Stomach (tissue), 9 donors: ENCODE measurements around the gene NT5DC4. TPM values are rescaled to one million over a fixed set of nuclear protein-coding genes. Genes with fewer than 3 reads are reported as not detected.

Experiments
- DNase-seq, 2 donors: peaks; one replicate each; pipeline versions ENCODE4 v3.0.0 to v3.0.0-alpha.2; 2013 to 2019
- H3K27ac ChIP-seq, 5 donors: fragments of 200-600 bp in 4 of 5; sonication (generic) in 4 of 5; one replicate each; pipeline ENCODE4 v1.5.1; 2013 to 2019; ENCODE audit warnings: mild to moderate bottlenecking in 1 of 5, moderate library complexity in 1 of 5
- H3K27me3 ChIP-seq, 3 donors: fragments of 200-600 bp; sonication (generic); one replicate each; pipeline ENCODE4 v1.5.1; 2017 to 2019; ENCODE audit warnings: mixed run types in 1 of 3
- H3K36me3 ChIP-seq, 4 donors: fragments of 200-600 bp; sonication (generic); 1 replicate in 3 of 4; 2 replicates in 1 of 4; pipeline ENCODE4 v1.5.1; 2016 to 2019
- H3K4me1 ChIP-seq, 4 donors: fragments of 200-600 bp; sonication (generic); one replicate each; pipeline ENCODE4 v1.5.1; 2016 to 2019
- H3K4me3 ChIP-seq, 4 donors: fragments of 200-600 bp; sonication (generic) in 3 of 4; one replicate each; pipeline ENCODE4 v1.5.1; 2016 to 2019; ENCODE audit warnings: mild to moderate bottlenecking in 1 of 4
- H3K9me3 ChIP-seq, 4 donors: fragments of 200-600 bp; sonication (generic); one replicate each; pipeline ENCODE4 v1.5.1; 2016 to 2019
- CTCF ChIP-seq, 7 experiments: fragments of 450-650 bp in 4 of 7; fragments of 200-600 bp in 3 of 7; sonication (generic) in 3 of 7; IDR thresholded peaks; one replicate each; pipeline ENCODE4 v1.5.1; 2016 to 2019; ENCODE audit warnings: antibody characterized with exemption in 7 of 7, control low read depth in 2 of 7, mild to moderate bottlenecking in 1 of 7
- EP300 ChIP-seq: sonication (generic); formaldehyde crosslinking; IDR thresholded peaks from one replicate; pipeline ENCODE4 v1.6.1; 2017; ENCODE audit warnings: antibody characterized with exemption
- POLR2A ChIP-seq, 4 donors: fragments of 450-650 bp; IDR thresholded peaks; one replicate each; pipeline ENCODE4 v1.6.1; 2016; ENCODE audit warnings: antibody characterized with exemption in 4 of 4, control low read depth in 2 of 4, mild to moderate bottlenecking in 1 of 4, moderate library complexity in 1 of 4
- POLR2AphosphoS5 ChIP-seq, 3 donors: sonication (generic); formaldehyde crosslinking; IDR thresholded peaks; one replicate each; pipeline ENCODE4 v1.6.1; 2016; ENCODE audit warnings: antibody characterized with exemption in 3 of 3
- WGBS, 5 donors: extraction: QIAGEN DNeasy Blood & Tissue Kit in 3 of 5; methylation state at CpG; one replicate each; pipeline versions ENCODE4 v1.1.5 to v1.1.7; 2013 to 2018; 5-methylcytosine and 5-hydroxymethylcytosine counted together
- intact Hi-C: fragments of 100-400 bp; cut with DNase I; formaldehyde crosslinking; loops from one replicate; pipeline ENCODE4 v1.15.1; 2023; ENCODE audit warnings: low total_unique reads
- polyA plus RNA-seq, 3 donors: library from polyadenylated mRNA; stranded (reverse); fragments of 200-250 nt; gene quantifications; one replicate each; pipeline ENCODE4 v1.2.3, GENCODE V29; 2013
- total RNA-seq, 5 donors: library from RNA; depleted of rRNA; stranded (reverse); fragments of >200 nt; gene quantifications; one replicate each; pipeline versions ENCODE4 v1.1.0 to v1.2.3, GENCODE V29; 2014 to 2016
- donor health status: healthy with polysubstance abuse.
- donor health status: Bipolar disorder and iron deficiency.
- donor health status: healthy.

The NT5DC4 gene
- total and polyA plus RNA-seq, 8 donors: not detected

- peaks cover 0 to 15% (median 6%) of the 10 kb centered on the region in 4 donors for H3K4me1 ChIP-seq
- H3K27me3 ChIP-seq: no peaks in the 10 kb centered on the region
Measured at GRCh38 chr2:112737542-112738232, 16.9 kb downstream of the NT5DC4 start.

GRCh38 chr2:112740527-112740926 is 19.7 kb downstream of the NT5DC4 start:
- no peak overlapping the region for H3K27ac ChIP-seq
- 35 to 62% (median 53%) methylated on average over 7 of the region's 7 CpGs for WGBS, 5 donors
- DNase-seq: no peak
- peaks cover 0 to 6% (median 0%) of the 10 kb centered on the region in 4 donors for H3K36me3 ChIP-seq
- peaks cover 0 to 11% (median 6%) of the 10 kb centered on the region in 4 donors for H3K4me1 ChIP-seq
- H3K4me3 ChIP-seq: no peak overlapping the region
- H3K9me3 ChIP-seq: no peaks in the 10 kb centered on the region
- H3K27me3 ChIP-seq: no peaks in the 10 kb centered on the region
- intact Hi-C loops: no loop called here
- TF ChIP-seq POLR2AphosphoS5 (IDR thresholded peaks at IDR 0.05): no peak
- no peak for TF ChIP-seq POLR2A (IDR thresholded peaks at IDR 0.05)
- TF ChIP-seq EP300: no peak
- no peak for TF ChIP-seq CTCF (IDR thresholded peaks at IDR 0.05)

More at GRCh38 chr2:112737542-112738232, 16.9 kb downstream of the NT5DC4 start:
- WGBS, 5 donors: 26 to 59% (median 48%) methylated on average over 1 of the region's 1 CpG
- no peak overlapping the region for H3K4me3 ChIP-seq
- no peak for DNase-seq
- TF ChIP-seq POLR2AphosphoS5 (IDR thresholded peaks at IDR 0.05): no peak
- TF ChIP-seq CTCF (IDR thresholded peaks at IDR 0.05): no peak
- no peak for TF ChIP-seq POLR2A (IDR thresholded peaks at IDR 0.05)
- TF ChIP-seq EP300: no peak
- H3K9me3 ChIP-seq: no peaks in the 10 kb centered on the region
- H3K27ac ChIP-seq: peak overlapping the region; percentile 3 to 69 (median 47)
- H3K36me3 ChIP-seq: no peaks in the 10 kb centered on the region
- intact Hi-C loops: no loop called here

GRCh38 chr2:112749755-112750559 is 29.1 kb downstream of the NT5DC4 start:
- intact Hi-C loops: loop anchor here (10.0 kb wide), 1 partner anchor 195 kb away; no protein-coding TSS in a partner anchor
- peaks cover 0 to 33% (median 16%) of the 10 kb centered on the region in 4 donors for H3K4me1 ChIP-seq
- H3K4me3 ChIP-seq: no peak overlapping the region
- TF ChIP-seq POLR2AphosphoS5 (IDR thresholded peaks at IDR 0.05) (peak in 1 of 3 donors; percentile 23), POLR2A (IDR thresholded peaks at IDR 0.05) (no peak), EP300 (no peak), CTCF (IDR thresholded peaks at IDR 0.05) (peak in 5 of 7 experiments; percentile 75 to 90 (median 84))
- no peaks in the 10 kb centered on the region for H3K27me3 ChIP-seq
- DNase-seq: peak; percentile 75 to 92
- no peaks in the 10 kb centered on the region for H3K9me3 ChIP-seq
- 57 to 65% (median 61%) methylated on average over 9 of the region's 9 CpGs for WGBS, 5 donors
- peaks cover 0 to 4% (median 0%) of the 10 kb centered on the region in 4 donors for H3K36me3 ChIP-seq
- H3K27ac ChIP-seq: no peak overlapping the region

- no peak overlapping the region for H3K27ac ChIP-seq
- H3K9me3 ChIP-seq: no peaks in the 10 kb centered on the region
- H3K4me1 ChIP-seq: peaks cover 0 to 33% (median 16%) of the 10 kb centered on the region in 4 donors
- DNase-seq: no peak
- no peak for TF ChIP-seq CTCF (IDR thresholded peaks at IDR 0.05)
- TF ChIP-seq EP300: no peak
- TF ChIP-seq POLR2AphosphoS5 (IDR thresholded peaks at IDR 0.05): no peak
- no peak for TF ChIP-seq POLR2A (IDR thresholded peaks at IDR 0.05)
- H3K4me3 ChIP-seq: no peak overlapping the region
- H3K36me3 ChIP-seq: no peaks in the 10 kb centered on the region
- no peaks in the 10 kb centered on the region for H3K27me3 ChIP-seq
- intact Hi-C loops: loop anchor here (10.0 kb wide), 1 partner anchor 194 kb away; no protein-coding TSS in a partner anchor
Measured at GRCh38 chr2:112750560-112750843, 29.7 kb downstream of the NT5DC4 start.
